Stimulated activated naive CD4-positive, alpha-beta T cell (primary cell): Measurements from ENCODE around the gene DCLRE1A.
A peak's percentile ranks its signal among the peaks of the same experiment; 100 is the strongest.

Source experiments
- DNase-seq, 6 experiments: peaks; one replicate each; lab custom pipeline; 2025; lab: John Stamatoyannopoulos, UW

Gene DCLRE1A

GRCh38 chr10:113854013-113854760 is at the start of gene DCLRE1A, which contains the start of gene NHLRC2:
TSS of gene DCLRE1A (minus strand) at chr10:113854082. CDS start at chr10:113853182, 900 bp downstream.
TSS of gene NHLRC2 (plus strand) at chr10:113854661. CDS start at chr10:113854873, 212 bp downstream.
- DNase-seq, result peak; percentile 25 to 69 (median 46)

DNA sequence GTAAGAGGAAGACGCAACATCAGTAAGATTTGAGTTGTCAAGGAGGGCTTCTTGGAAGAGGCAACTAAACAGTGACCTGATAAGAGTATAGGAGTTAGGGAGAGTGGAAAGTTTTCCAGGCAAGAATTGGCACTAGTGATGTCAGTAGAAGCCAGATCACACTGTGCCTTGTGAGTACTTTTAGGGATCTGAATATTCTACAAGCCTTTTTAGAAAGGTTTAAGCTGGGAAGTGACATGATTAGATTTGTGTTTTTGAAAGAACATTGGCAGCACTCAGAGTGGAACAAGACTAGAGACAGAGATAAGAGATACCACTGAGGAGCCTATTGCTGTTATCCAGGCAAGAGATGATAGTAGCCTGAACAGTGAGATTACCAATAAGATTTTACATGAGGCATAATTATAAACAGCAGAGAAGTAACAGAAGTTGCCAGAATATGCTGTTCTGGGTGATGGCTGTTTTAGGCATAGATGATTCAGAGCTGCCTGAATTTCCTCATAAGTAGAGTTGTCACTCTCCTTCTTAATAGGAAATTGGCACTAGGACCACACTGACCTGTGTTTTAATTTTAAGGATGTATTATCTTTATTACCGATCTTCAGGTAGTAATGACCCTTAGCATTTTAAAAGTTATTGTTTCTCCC is 46.2 kb upstream of the DCLRE1A start:
- DNase-seq, result no peak

DNA sequence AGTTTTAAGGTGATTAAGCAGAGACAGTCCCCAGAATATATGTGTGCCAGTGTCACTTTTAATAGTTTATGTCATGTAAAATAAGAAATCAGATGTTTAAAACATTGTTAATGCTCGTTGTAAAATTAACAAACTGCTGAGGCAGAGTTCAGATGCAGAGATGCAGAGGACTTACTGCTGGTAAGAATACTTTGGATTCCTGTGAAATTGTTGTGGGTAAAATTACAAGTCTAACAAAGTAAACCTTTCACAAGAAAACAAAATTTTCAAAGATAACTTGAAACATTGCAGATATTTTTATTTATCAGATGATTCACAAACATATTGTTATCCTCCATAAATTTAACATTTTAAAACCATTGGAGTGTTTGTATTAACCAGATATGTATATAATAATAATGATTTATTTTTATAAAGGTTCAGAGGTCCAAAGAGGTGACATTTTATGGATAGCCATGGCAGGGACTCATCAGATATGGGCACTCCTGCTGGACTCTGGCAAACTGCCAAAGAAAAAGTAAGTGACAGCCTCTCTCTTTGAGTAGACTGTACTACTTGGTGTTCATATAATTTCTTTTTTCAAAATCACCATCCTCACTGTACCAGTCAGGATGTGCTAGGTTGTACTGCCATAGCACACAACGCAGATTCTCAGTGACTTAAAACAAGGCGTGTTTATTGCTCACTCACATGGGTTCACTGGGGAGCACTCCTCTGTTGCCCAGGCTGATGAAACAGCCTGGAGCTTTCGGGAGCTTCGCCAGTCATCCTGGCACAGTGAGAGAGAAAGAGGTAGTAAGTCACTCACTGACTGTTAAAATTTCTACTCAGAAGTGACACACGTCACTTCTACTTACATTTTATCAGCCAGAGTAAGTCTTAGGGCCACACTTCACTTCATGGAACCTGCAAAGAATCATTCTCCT is 44.1 kb upstream of the DCLRE1A start:
- DNase-seq, result no peak

- no peak for DNase-seq
Observed at GRCh38 chr10:113895018-113895417, 41.1 kb upstream of the DCLRE1A start.

GRCh38 chr10:113894581-113894980 is 40.7 kb upstream of the DCLRE1A start:
- DNase-seq, result no peak

- DNase-seq, result no peak
Observed at GRCh38 chr10:113893570-113893969, 39.7 kb upstream of the DCLRE1A start.

- DNase-seq, result no peak
Observed at GRCh38 chr10:113891476-113891875, 37.6 kb upstream of the DCLRE1A start.

- no peak for DNase-seq
Observed at GRCh38 chr10:113890769-113891168, 36.9 kb upstream of the DCLRE1A start.

GRCh38 chr10:113889911-113890310 is 36.0 kb upstream of the DCLRE1A start:
- DNase-seq, result no peak

DNA sequence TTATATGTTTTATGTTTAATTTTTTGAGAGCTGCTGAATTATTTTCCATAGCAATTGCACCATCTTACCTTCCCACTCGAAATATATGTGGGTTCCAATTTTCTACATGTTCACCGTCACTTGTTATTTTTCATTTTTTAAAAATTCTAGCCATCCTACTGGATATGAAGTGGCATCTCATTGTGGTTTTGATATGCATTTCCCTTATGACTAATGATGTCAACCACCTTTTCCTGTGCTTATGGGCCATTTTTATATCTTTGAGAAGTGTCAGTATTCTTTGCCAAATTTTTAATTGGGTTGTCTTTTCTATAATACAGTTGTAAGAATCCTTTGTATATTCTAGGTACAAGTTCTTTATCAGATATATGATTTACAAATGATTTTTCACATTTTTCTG is 28.4 kb upstream of the DCLRE1A start:
- no peak for DNase-seq

DNA sequence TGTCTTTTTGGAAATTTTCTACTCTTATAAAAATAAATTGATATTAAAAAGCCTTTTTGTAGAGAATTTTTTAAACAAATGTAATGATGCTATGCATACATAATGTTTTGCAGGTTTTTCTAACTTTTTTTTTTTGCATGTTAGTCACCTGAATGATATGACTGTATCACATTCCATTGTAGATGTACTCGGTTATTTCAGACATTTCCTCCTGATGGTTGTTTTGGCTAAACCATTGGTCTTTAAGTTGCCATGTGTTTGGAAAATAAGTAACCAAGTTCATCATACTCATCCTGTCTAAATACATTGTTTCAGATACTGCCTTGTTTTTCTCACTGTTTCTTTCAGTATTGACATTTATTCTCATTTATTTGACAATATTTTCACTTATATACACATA is 26.4 kb upstream of the DCLRE1A start:
- no peak for DNase-seq

DNA sequence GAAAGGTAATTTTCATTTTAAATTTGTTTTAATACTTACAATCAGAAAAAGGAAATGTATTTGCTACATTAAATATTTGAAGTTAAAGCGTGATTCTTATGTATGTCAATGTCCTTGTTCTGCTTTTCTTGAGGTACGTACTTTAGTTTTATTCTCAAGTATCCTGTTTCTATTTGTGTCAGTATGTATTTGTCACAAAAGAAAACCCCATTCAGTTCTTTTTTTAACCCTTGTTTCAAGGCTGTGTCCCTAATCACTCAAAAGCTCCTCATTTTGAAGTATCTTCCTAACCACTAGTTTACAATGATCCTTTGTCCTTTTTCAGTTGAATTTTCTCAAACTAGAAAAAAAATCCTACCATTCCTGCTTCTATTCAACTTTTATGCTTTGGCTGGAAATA is 25.8 kb upstream of the DCLRE1A start:
- no peak for DNase-seq

- DNase-seq, result no peak
Observed at GRCh38 chr10:113876461-113876860, 22.6 kb upstream of the DCLRE1A start.

DNA sequence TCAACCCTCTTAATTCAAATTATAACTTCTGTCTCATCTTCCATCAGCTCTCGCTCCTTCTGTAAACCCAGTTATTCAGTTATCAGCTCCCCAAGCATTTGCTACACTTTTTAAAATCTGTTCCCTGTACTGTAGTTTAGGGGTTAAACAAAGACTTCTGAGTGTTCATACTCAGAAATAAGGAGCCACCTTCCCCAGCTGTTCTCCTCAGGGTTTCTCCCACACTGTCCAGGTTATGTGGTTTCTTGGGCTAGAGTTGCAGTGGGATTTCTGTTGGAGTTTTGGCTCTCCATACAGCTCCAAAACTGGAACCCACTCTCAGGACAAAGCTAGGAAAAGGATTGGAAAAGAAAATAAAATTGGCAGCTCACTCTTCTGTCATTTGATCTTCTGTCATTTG is 21.3 kb upstream of the DCLRE1A start:
- no peak for DNase-seq

- no peak for DNase-seq
Observed at GRCh38 chr10:113872139-113873030, 18.5 kb upstream of the DCLRE1A start.

GRCh38 chr10:113869789-113870188 is 15.9 kb upstream of the DCLRE1A start:
- no peak for DNase-seq

GRCh38 chr10:113867904-113868303 is 14.0 kb upstream of the DCLRE1A start:
- DNase-seq, result no peak

- DNase-seq, result no peak
Observed at GRCh38 chr10:113866551-113867394, 12.9 kb upstream of the DCLRE1A start.

- no peak for DNase-seq
Observed at GRCh38 chr10:113865901-113866300, 12.0 kb upstream of the DCLRE1A start.

- DNase-seq, result no peak
Observed at GRCh38 chr10:113859261-113859660, 5.4 kb upstream of the DCLRE1A start.
